HepG2 (cell line): Measurements from ENCODE around the gene RHBDL3. TPM values are rescaled to one million over a fixed set of nuclear protein-coding genes. Genes with fewer than 3 reads are reported as not detected.

Experiments
- ATAC-seq: fragments of 200-7000 bp; cut with Tn5 transposase; 3 replicates; pipeline ENCODE4 v1.9.1; 2020; ENCODE audit warnings: mild to moderate bottlenecking, moderate library complexity
- BruUV-seq: library from RNA; stranded (reverse); fragments of 400-500 nt; replicated peaks from 2 replicates; lab custom pipeline; 2021; lab: Mats Ljungman, UMichigan
- CTCF ChIA-PET: fragments of 300-600 bp; formaldehyde crosslinking; extraction: SDS; loops from one replicate; lab custom pipeline; 2021; ENCODE audit warnings: low total read pairs, inconsistent platforms, low intra/inter-chr PET ratio; lab: Yijun Ruan, JAX
- POLR2A ChIA-PET: fragments of 350-600 bp; sonication (Branson Sonifier 250); formaldehyde crosslinking; loops from one replicate; lab custom pipeline; 2020; ENCODE audit warnings: antibody characterized with exemption, inconsistent platforms; lab: Yijun Ruan, JAX
- DNase-seq: peaks from one replicate; pipeline ENCODE4 v3.0.0-alpha.2; 2015; ENCODE audit warnings: low spot score
- FAIRE-seq: peaks from 3 replicates; lab custom pipeline; 2011; peaks lifted over from hg19 to GRCh38; lab: Jason Lieb, UNC
- H2AFZ ChIP-seq: one replicate; pipeline ENCODE4 v1.6.1; 2011; ENCODE audit warnings: low read length, inconsistent platforms
- H3K27ac ChIP-seq: fragments of 300-600 bp; 3 replicates; pipeline ENCODE4 v1.8.0; 2011; ENCODE audit warnings: mixed run types, mild to moderate bottlenecking, mixed read lengths, low read length, inconsistent platforms; ENCODE audit not compliant: insufficient read depth; ENCODE audit errors: extremely low read length
- H3K27me3 ChIP-seq, 2 experiments: fragments of 200-600 bp in 1 of 2; 2 replicates in 1 of 2; 3 replicates in 1 of 2; pipeline versions ENCODE4 v1.6.0 to v1.8.0; 2011; ENCODE audit warnings: low read length in 2 of 2, mild to moderate bottlenecking in 2 of 2, moderate library complexity in 2 of 2, inconsistent platforms in 1 of 2; ENCODE audit not compliant: insufficient read depth in 2 of 2, control insufficient read depth in 1 of 2
- H3K36me3 ChIP-seq, 2 experiments: fragments of 200-600 bp in 1 of 2; replicated peaks in 1 of 2; 2 replicates in 1 of 2; 3 replicates in 1 of 2; pipeline versions ENCODE4 v1.5.1 to v1.8.0; 2011; ENCODE audit warnings: low read length in 2 of 2, inconsistent platforms in 1 of 2; ENCODE audit not compliant: insufficient read depth in 2 of 2, control insufficient read depth in 1 of 2
- H3K4me1 ChIP-seq: 2 replicates; pipeline ENCODE4 v1.5.1; 2012; ENCODE audit warnings: low read length, inconsistent platforms; ENCODE audit not compliant: insufficient read depth
- H3K4me2 ChIP-seq: 2 replicates; pipeline ENCODE4 v1.6.0; 2011; ENCODE audit warnings: low read depth, low read length, inconsistent platforms
- H3K4me3 ChIP-seq, 3 experiments: fragments of 200-600 bp in 1 of 3; sonication (generic), shearing (Covaris generic) in 1 of 3; replicated peaks in 1 of 3; 2 replicates each; pipeline ENCODE4 v1.5.1; 2011 to 2016; ENCODE audit warnings: low read length in 3 of 3, inconsistent platforms in 2 of 3, low read depth in 2 of 3, mild to moderate bottlenecking in 2 of 3, control low read depth in 1 of 3, mixed read lengths in 1 of 3; ENCODE audit not compliant: insufficient read depth in 1 of 3
- H3K79me2 ChIP-seq: one replicate; pipeline ENCODE4 v1.6.1; 2011; ENCODE audit warnings: low read length, inconsistent platforms; ENCODE audit not compliant: insufficient read depth
- H3K9ac ChIP-seq: 2 replicates; pipeline ENCODE4 v1.6.0; 2011; ENCODE audit warnings: mild to moderate bottlenecking, low read depth, low read length, inconsistent platforms; ENCODE audit not compliant: insufficient read depth
- H3K9me3 ChIP-seq: 2 replicates; pipeline ENCODE4 v1.5.1; 2012; ENCODE audit warnings: mild to moderate bottlenecking, low read length
- H4K20me1 ChIP-seq: 2 replicates; pipeline ENCODE4 v1.6.0; 2011; ENCODE audit warnings: inconsistent platforms, mild to moderate bottlenecking, low read length, moderate library complexity; ENCODE audit not compliant: insufficient read depth
- ADNP ChIP-seq: sonication (generic); formaldehyde crosslinking; IDR thresholded peaks from 2 replicates; pipeline ENCODE4 v1.4.0; 2020; ENCODE audit warnings: missing genetic modification reagents
- ATF7 ChIP-seq, 2 experiments: fragments of 450-650 bp in 1 of 2; sonication (generic) in 1 of 2; formaldehyde crosslinking in 1 of 2; IDR thresholded peaks; 2 replicates each; pipeline versions ENCODE4 v1.4.0 to v1.6.1; 2016 to 2020; ENCODE audit warnings: antibody characterized with exemption in 1 of 2, mild to moderate bottlenecking in 1 of 2, missing genetic modification reagents in 1 of 2
- CEBPB ChIP-seq: IDR thresholded peaks from 2 replicates; pipeline ENCODE4 v1.6.1; 2011; ENCODE audit warnings: low read depth, low read length, improper control_type of control experiment, borderline replicate concordance
- NR2F1 ChIP-seq, 2 experiments: fragments of 450-650 bp in 1 of 2; formaldehyde crosslinking in 1 of 2; IDR thresholded peaks; 2 replicates each; pipeline versions ENCODE4 v1.5.0 to v1.6.1; 2016 to 2020; ENCODE audit warnings: mild to moderate bottlenecking in 1 of 2, missing compliant biosample characterization in 1 of 2, missing genetic modification reagents in 1 of 2, moderate library complexity in 1 of 2
- RBFOX2 ChIP-seq: fragments of 200-400 bp; formaldehyde crosslinking; IDR thresholded peaks from 2 replicates; pipeline ENCODE4 v1.6.1; 2017; ENCODE audit warnings: low read depth, mild to moderate bottlenecking, low read length
- RBM22 ChIP-seq: fragments of 200-400 bp; formaldehyde crosslinking; optimal IDR thresholded peaks from 2 replicates; pipeline ENCODE3; 2017; ENCODE audit warnings: mild to moderate bottlenecking, low read length, moderate library complexity
- WGBS: methylation state at CpG from one replicate; pipeline ENCODE4 v1.1.6; 2017; ENCODE audit warnings: low lambda C conversion rate; 5-methylcytosine and 5-hydroxymethylcytosine counted together
- in situ Hi-C: cut with HindIII; loops from 2 replicates; pipeline ENCODE4 v1.10.0; 2017; ENCODE audit warnings: low pct_unique_long_range_greater_than_20kb; ENCODE audit not compliant: extremely low pct_ligation_motif_present
- intact Hi-C: fragments of 100-400 bp; cut with micrococcal nuclease; formaldehyde crosslinking; loops from one replicate; pipeline ENCODE4 v1.10.0; 2022; ENCODE audit not compliant: unreplicated experiment
- microRNA counts: library from miRNA; unstranded; fragments of <30 nt; microRNA quantifications from one replicate; lab custom pipeline; 2015
- microRNA-seq: library from miRNA; unstranded; fragments of <30 nt; microRNA quantifications from one replicate; pipeline ENCODE4, GENCODE V29; 2020
- polyA plus RNA-seq, 8 experiments: library from polyadenylated mRNA; depleted of rRNA in 3 of 8; stranded (reverse) in 7 of 8; unstranded in 1 of 8; fragments of >200 nt; fragmentation: Illumina TruSeq in 4 of 8; extraction: Trizol in 4 of 8; gene quantifications; 2 replicates each; pipeline versions ENCODE4 v1.2.1 to v1.2.3, GENCODE V29; 2011 to 2016; ENCODE audit warnings: low read depth in 4 of 8, missing spikeins in 1 of 8, mixed read lengths in 1 of 8; ENCODE audit not compliant: insufficient read depth in 1 of 8
- small RNA-seq, 3 experiments: library from RNA; depleted of rRNA; stranded (forward); fragments of <200 nt; gene quantifications; one replicate each; pipeline ENCODE3, GENCODE V24; 2012; ENCODE audit warnings: low read depth in 2 of 3, low replicate concordance in 1 of 3; ENCODE audit not compliant: insufficient read length in 3 of 3, insufficient read depth in 2 of 3
- total RNA-seq, 5 experiments: library from RNA; depleted of rRNA; stranded (reverse); fragments of >200 nt; fragmentation: Illumina TruSeq; extraction: Trizol; gene quantifications; 2 replicates each; pipeline ENCODE4 v1.2.3, GENCODE V29; 2016; ENCODE audit warnings: low read depth in 1 of 5

The RHBDL3 gene
- total and polyA plus RNA-seq, 2 of the 13 experiments (the other 11 are each of a cell fraction or from before 2014, with no cell fraction given): 0.09 TPM; not detected in 1

- DNase-seq (no peak), ATAC-seq (no peak), FAIRE-seq (no peak)
- Histone ChIP-seq H3K27ac (no peak overlapping the region), H3K79me2 (peaks cover 50% of the 10 kb centered on the region), H3K36me3 (peaks cover 31 to 86% of the 10 kb centered on the region in 2 experiments), H3K27me3 (no peaks in the 10 kb centered on the region), H2AFZ (no peak overlapping the region), H3K9ac (no peak overlapping the region), H4K20me1 (peaks cover 37% of the 10 kb centered on the region), H3K4me2 (no peak overlapping the region), H3K4me1 (peaks cover 8% of the 10 kb centered on the region), H3K4me3 (no peak overlapping the region), H3K9me3 (no peaks in the 10 kb centered on the region)
- in situ Hi-C loops: no loop called here
- TF ChIP-seq CEBPB (peak; percentile 47; the same call in 1 of the 2 replicates), NR2F1 (CRISPR knock-in tag; IDR thresholded peaks at IDR 0.05) (no peak), ATF7 (IDR thresholded peaks at IDR 0.05) (0 out of 2 replicates have a peak, but pooled peaks have one; percentile 30), ATF7 (CRISPR knock-in tag; IDR thresholded peaks at IDR 0.05) (no peak), RBFOX2 (0 out of 2 replicates have a peak, but pooled peaks have one; percentile 24)
- 97% methylated on average over 1 of the region's 1 CpG for WGBS
- CTCF ChIA-PET: no interaction called here
- BruUV-seq: no TSS peak
- POLR2A ChIA-PET: no interaction called here
- intact Hi-C loops: no loop called here
These were observed 95.6 kb downstream of the RHBDL3 start for GRCh38 chr17:32361270-32361669.

GRCh38 chr17:32370426-32370825, 104.8 kb downstream of the RHBDL3 start:
- FAIRE-seq (no peak), DNase-seq (no peak), ATAC-seq (no peak)
- Histone ChIP-seq H3K27me3 (no peaks in the 10 kb centered on the region), H2AFZ (no peak overlapping the region), H3K9me3 (no peaks in the 10 kb centered on the region), H3K4me2 (no peak overlapping the region), H3K27ac (no peak overlapping the region), H3K4me1 (no peaks in the 10 kb centered on the region), H3K36me3 (peaks cover 18 to 88% of the 10 kb centered on the region in 2 experiments), H3K9ac (no peak overlapping the region), H3K79me2 (peaks cover 15% of the 10 kb centered on the region), H4K20me1 (peaks cover 16% of the 10 kb centered on the region), H3K4me3 (no peak overlapping the region)
- no TSS peak for BruUV-seq
- intact Hi-C loops (no loop called here), in situ Hi-C loops (no loop called here)
- ChIA-PET POLR2A (interaction anchor here (1.5 kb wide), 1 partner anchor 19 kb away, joined by 4 read pairs; no protein-coding TSS in a partner anchor), CTCF (no interaction called here)
- 97% methylated on average over 1 of the region's 1 CpG for WGBS
- TF ChIP-seq RBM22 (peak; percentile 45), ADNP (CRISPR knock-in tag) (no peak)

MicroRNAs within 50 kb of the gene (microRNA counts, 767-probe panel; counts per million panel counts)
- not detected for microRNA hsa-miR-632 (lab: Ali Mortazavi, UCI)

Small RNA genes within 50 kb of the gene (microRNA-seq; reads per million reads assigned to microRNA genes)
- gene MIR632: not detected

Small RNA genes within 50 kb of the gene (small RNA-seq; reads per million reads assigned to genes)
- gene UBL5P2: 0 reads per million in 3 experiments

Other genes starting within 250 kb of the RHBDL3 start
- 25.6 and 29.5 TPM in 2 replicates for gene RHOT1, start 123.3 kb upstream of the RHBDL3 start, total RNA-seq (2016; rRNA removed; fragmentation: Illumina TruSeq; extraction: Trizol)
- gene RHOT1, start 123.3 kb upstream of the RHBDL3 start, polyA plus RNA-seq (2011; rRNA removed): 32.5 and 41.5 TPM in 2 replicates
- gene C17orf75, start 76.3 kb downstream of the RHBDL3 start, total RNA-seq (2016; rRNA removed; fragmentation: Illumina TruSeq; extraction: Trizol): 33.0 and 41.9 TPM in 2 replicates
- gene C17orf75, start 76.3 kb downstream of the RHBDL3 start, polyA plus RNA-seq (2011; rRNA removed): 13.4 and 16.2 TPM in 2 replicates
- gene ZNF207, start 84.3 kb downstream of the RHBDL3 start, total RNA-seq (2016; rRNA removed; fragmentation: Illumina TruSeq; extraction: Trizol): 164 and 194 TPM in 2 replicates
- gene ZNF207, start 84.3 kb downstream of the RHBDL3 start, polyA plus RNA-seq (2011; rRNA removed): 140 and 150 TPM in 2 replicates
- 152 and 233 TPM in 2 replicates for gene PSMD11, start 178.7 kb downstream of the RHBDL3 start, total RNA-seq (2016; rRNA removed; fragmentation: Illumina TruSeq; extraction: Trizol)
- gene PSMD11, start 178.7 kb downstream of the RHBDL3 start, polyA plus RNA-seq (2011; rRNA removed): 64.2 and 69.8 TPM in 2 replicates
- 2.5 and 3.9 TPM in 2 replicates for gene CDK5R1, start 221.2 kb downstream of the RHBDL3 start, total RNA-seq (2016; rRNA removed; fragmentation: Illumina TruSeq; extraction: Trizol)
- gene CDK5R1, start 221.2 kb downstream of the RHBDL3 start, polyA plus RNA-seq (2011; rRNA removed): 1.1 and 1.4 TPM in 2 replicates